Ovary (tissue), 9 donors: ENCODE measurements around the gene DIP2C. TPM values are rescaled to one million over a fixed set of nuclear protein-coding genes. Genes with fewer than 3 reads are reported as not detected.

Experiments used
- DNase-seq, 5 donors: peaks; one replicate each; pipeline ENCODE4 v3.0.0-alpha.2; 2019 to 2020
- H3K27ac ChIP-seq, 2 donors: fragments of 200-600 bp; one replicate each; pipeline versions ENCODE4 v1.5.1 to v1.8.0; 2019 to 2022
- H3K27me3 ChIP-seq: fragments of 200-600 bp; one replicate; pipeline ENCODE4 v1.8.0; 2022
- H3K36me3 ChIP-seq: fragments of 200-600 bp; sonication (generic); one replicate; pipeline ENCODE4 v1.5.1; 2019
- H3K4me1 ChIP-seq: one replicate; pipeline ENCODE4 v1.8.1; 2013; ENCODE audit warnings: mild to moderate bottlenecking, moderate library complexity; ENCODE audit not compliant: insufficient read depth
- H3K4me3 ChIP-seq: fragments of 200-600 bp; sonication (generic); one replicate; pipeline ENCODE4 v1.5.1; 2017
- H3K9me3 ChIP-seq, 2 donors: fragments of 200-600 bp in 1 of 2; sonication (generic) in 1 of 2; one replicate each; pipeline versions ENCODE4 v1.5.1 to v1.8.1; 2013 to 2019; ENCODE audit warnings: mild to moderate bottlenecking in 1 of 2, moderate library complexity in 1 of 2
- CTCF ChIP-seq, 3 donors: fragments of 450-650 bp in 2 of 3; fragments of 200-600 bp in 1 of 3; IDR thresholded peaks; one replicate each; pipeline versions ENCODE4 v1.5.1 to v1.8.0; 2016 to 2022; ENCODE audit warnings: antibody characterized with exemption in 3 of 3, mild to moderate bottlenecking in 1 of 3
- EP300 ChIP-seq: sonication (generic); formaldehyde crosslinking; IDR thresholded peaks from one replicate; pipeline ENCODE4 v1.6.1; 2017; ENCODE audit warnings: antibody characterized with exemption
- POLR2A ChIP-seq: fragments of 450-650 bp; IDR thresholded peaks from one replicate; pipeline ENCODE4 v1.6.1; 2017; ENCODE audit warnings: antibody characterized with exemption, mild to moderate bottlenecking, moderate library complexity
- WGBS, 3 donors: extraction: QIAGEN DNeasy Blood & Tissue Kit in 1 of 3; methylation state at CpG; one replicate each; pipeline versions ENCODE4 v1.1.5 to v1.1.7; 2013 to 2017; 5-methylcytosine and 5-hydroxymethylcytosine counted together
- intact Hi-C, 4 donors: fragments of 100-400 bp; cut with DNase I; formaldehyde crosslinking; loops; one replicate each; pipeline versions ENCODE4 v1.11.0 to v1.15.1; 2022 to 2023
- polyA plus RNA-seq, 2 donors: library from polyadenylated mRNA; stranded (reverse); fragments of 200-250 nt in 1 of 2; fragments of 350-450 nt in 1 of 2; fragmentation: Illumina TruSeq in 1 of 2; extraction: RNeasy Lipid Tissue Mini Kit (QIAGEN cat#74804) in 1 of 2; gene quantifications; one replicate each; pipeline ENCODE4 v1.2.3, GENCODE V29; 2013 to 2014
- total RNA-seq, 7 donors: library from RNA; depleted of rRNA in 2 of 7; stranded (reverse); fragments of >200 nt in 2 of 7; fragmentation: NEBNext Ultra II Directional in 3 of 7; extraction: Animal tissue kit (Norgen Biotek cat#: 25700) in 3 of 7; gene quantifications; one replicate each; pipeline versions ENCODE4 v1.1.0 to v1.2.4, GENCODE V29; 2016 to 2023
- donor health status: DM: no; HTN: no; CAD: no; lungs with moderate emphysema.
- donor health status: DM: no; HTN: no; CAD: no.
- donor health status: Bipolar disorder and iron deficiency.
- donor health status: DM: yes; HTN: yes; CAD: no.
- donor health status: DM: no; HTN: no; CAD: no.
- donor health status: DM: yes; HTN: yes; CAD: no.

DIP2C gene
- total and polyA plus RNA-seq, 9 donors = 10.1 to 29.4 (median 22.2) TPM

- no peaks in the 10 kb centered on the region for H3K9me3 ChIP-seq
- TF ChIP-seq POLR2A (no peak), EP300 (no peak), CTCF (IDR thresholded peaks at IDR 0.05) (no peak)
- intact Hi-C loops = no loop called here
- no peak overlapping the region for H3K4me3 ChIP-seq
- WGBS, 3 donors = 75 to 85% (median 76%) methylated on average over 3 of the region's 3 CpGs
- no peaks in the 10 kb centered on the region for H3K4me1 ChIP-seq
- no peak overlapping the region for H3K27ac ChIP-seq
- no peaks in the 10 kb centered on the region for H3K27me3 ChIP-seq
- no peak for DNase-seq
- H3K36me3 ChIP-seq = no peaks in the 10 kb centered on the region
Observed at GRCh38 chr10:408236-408635, 281.2 kb downstream of the DIP2C start.

GRCh38 chr10:406976-407375, 282.5 kb downstream of the DIP2C start:
- no peak for TF ChIP-seq CTCF (IDR thresholded peaks at IDR 0.05)
- TF ChIP-seq EP300 = no peak
- no peak for TF ChIP-seq POLR2A
- Histone ChIP-seq H3K4me3 (no peak overlapping the region), H3K27ac (no peak overlapping the region), H3K4me1 (no peaks in the 10 kb centered on the region), H3K9me3 (no peaks in the 10 kb centered on the region), H3K36me3 (no peaks in the 10 kb centered on the region), H3K27me3 (no peaks in the 10 kb centered on the region)
- WGBS, 3 donors = 97 to 98% (median 97%) methylated on average over 13 of the region's 13 CpGs
- intact Hi-C loops = no loop called here
- no peak for DNase-seq

- no peaks in the 10 kb centered on the region for H3K27me3 ChIP-seq
- intact Hi-C loops = no loop called here
- DNase-seq = no peak
- no peak overlapping the region for H3K27ac ChIP-seq
- no peaks in the 10 kb centered on the region for H3K4me1 ChIP-seq
- TF ChIP-seq CTCF (IDR thresholded peaks at IDR 0.05) = no peak
- no peak for TF ChIP-seq EP300
- TF ChIP-seq POLR2A = no peak
- no peaks in the 10 kb centered on the region for H3K36me3 ChIP-seq
- no peak overlapping the region for H3K4me3 ChIP-seq
- H3K9me3 ChIP-seq = no peaks in the 10 kb centered on the region
- 80 to 87% (median 83%) methylated on average over 12 of the region's 12 CpGs for WGBS, 3 donors
Observed at GRCh38 chr10:405648-406047, 283.8 kb downstream of the DIP2C start.

- no peak overlapping the region for H3K27ac ChIP-seq
- WGBS, 3 donors = 94 to 97% (median 95%) methylated on average over 9 of the region's 9 CpGs
- no peak overlapping the region for H3K4me3 ChIP-seq
- TF ChIP-seq CTCF (IDR thresholded peaks at IDR 0.05) (no peak), POLR2A (no peak), EP300 (no peak)
- intact Hi-C loops = no loop called here
- H3K27me3 ChIP-seq = no peaks in the 10 kb centered on the region
- no peaks in the 10 kb centered on the region for H3K36me3 ChIP-seq
- no peak for DNase-seq
- H3K4me1 ChIP-seq = no peaks in the 10 kb centered on the region
- H3K9me3 ChIP-seq = no peaks in the 10 kb centered on the region
Observed at GRCh38 chr10:404991-405390, 284.5 kb downstream of the DIP2C start.

GRCh38 chr10:404346-404745, 285.1 kb downstream of the DIP2C start:
- intact Hi-C loops = no loop called here
- WGBS, 3 donors = 76 to 80% (median 78%) methylated on average over 4 of the region's 4 CpGs
- H3K36me3 ChIP-seq = no peaks in the 10 kb centered on the region
- DNase-seq = no peak
- no peak for TF ChIP-seq EP300
- TF ChIP-seq CTCF (IDR thresholded peaks at IDR 0.05) = no peak
- no peak for TF ChIP-seq POLR2A
- no peak overlapping the region for H3K27ac ChIP-seq
- H3K4me1 ChIP-seq = no peaks in the 10 kb centered on the region
- no peak overlapping the region for H3K4me3 ChIP-seq
- no peaks in the 10 kb centered on the region for H3K27me3 ChIP-seq
- no peaks in the 10 kb centered on the region for H3K9me3 ChIP-seq
